HepG2 (cell line): ENCODE data around the gene POP5. TPM values are rescaled to one million over a fixed set of nuclear protein-coding genes. Genes with fewer than 3 reads are reported as not detected.

Experiments used
- AFF4 ChIP-seq: sonication (generic); formaldehyde crosslinking; IDR thresholded peaks from 2 replicates; pipeline ENCODE4 v1.4.0; 2020; ENCODE audit warnings: missing genetic modification reagents
- AHDC1 ChIP-seq: sonication (generic); formaldehyde crosslinking; IDR thresholded peaks from 2 replicates; pipeline ENCODE4 v1.5.1; 2020; ENCODE audit warnings: mild to moderate bottlenecking, missing genetic modification reagents, borderline replicate concordance
- ARHGAP35 ChIP-seq: sonication (generic); formaldehyde crosslinking; IDR thresholded peaks from 2 replicates; pipeline ENCODE4 v1.9.0; 2022; ENCODE audit warnings: mild to moderate bottlenecking, inconsistent platforms, moderate library complexity, missing genetic modification reagents, borderline replicate concordance
- E2F2 ChIP-seq: sonication (generic); formaldehyde crosslinking; IDR thresholded peaks from 2 replicates; pipeline ENCODE4 v1.4.0; 2020; ENCODE audit warnings: missing genetic modification reagents, borderline replicate concordance
- ELF1 ChIP-seq: sonication (generic); formaldehyde crosslinking; IDR thresholded peaks from 2 replicates; pipeline ENCODE4 v1.4.0; 2020; ENCODE audit warnings: missing genetic modification reagents
- IKZF4 ChIP-seq: sonication (generic); formaldehyde crosslinking; IDR thresholded peaks from 2 replicates; pipeline ENCODE4 v1.5.1; 2020; ENCODE audit warnings: borderline replicate concordance, mild to moderate bottlenecking, low read depth, missing genetic modification reagents; ENCODE audit errors: not compliant biosample characterization
- MTF2 ChIP-seq: sonication (generic); formaldehyde crosslinking; IDR thresholded peaks from 2 replicates; pipeline ENCODE4 v1.5.0; 2020; ENCODE audit warnings: missing genetic modification reagents, borderline replicate concordance
- SNAPC2 ChIP-seq: sonication (generic); formaldehyde crosslinking; IDR thresholded peaks from 2 replicates; pipeline ENCODE4 v1.8.1; 2022; ENCODE audit warnings: mild to moderate bottlenecking, missing genetic modification reagents
- SP2 ChIP-seq: sonication (generic); formaldehyde crosslinking; IDR thresholded peaks from 2 replicates; pipeline ENCODE4 v1.5.1; 2020; ENCODE audit warnings: mild to moderate bottlenecking, missing genetic modification reagents
- STAG1 ChIP-seq: sonication (generic); formaldehyde crosslinking; IDR thresholded peaks from 2 replicates; pipeline ENCODE4 v1.4.0; 2020; ENCODE audit warnings: missing genetic modification reagents
- TCF7 ChIP-seq: sonication (generic); IDR thresholded peaks from 2 replicates; pipeline ENCODE4 v1.6.1; 2016; ENCODE audit warnings: antibody characterized with exemption, low read depth
- ZMYM4 ChIP-seq: sonication (generic); formaldehyde crosslinking; IDR thresholded peaks from 2 replicates; pipeline ENCODE4 v1.8.1; 2023; ENCODE audit warnings: mild to moderate bottlenecking, missing genetic modification reagents
- ZNF275 ChIP-seq: sonication (generic); formaldehyde crosslinking; IDR thresholded peaks from 2 replicates; pipeline ENCODE4 v1.8.0; 2022; ENCODE audit warnings: missing genetic modification reagents, mild to moderate bottlenecking, inconsistent platforms, borderline replicate concordance
- ZNF713 ChIP-seq: sonication (generic); formaldehyde crosslinking; IDR thresholded peaks from 2 replicates; pipeline ENCODE4 v1.4.0; 2020; ENCODE audit warnings: mild to moderate bottlenecking, missing genetic modification reagents
- ZNF781 ChIP-seq: sonication (generic); formaldehyde crosslinking; IDR thresholded peaks from 2 replicates; pipeline ENCODE4 v1.5.1; 2020; ENCODE audit warnings: borderline replicate concordance, mild to moderate bottlenecking, missing genetic modification reagents; ENCODE audit errors: not compliant biosample characterization
- ZNF850 ChIP-seq: sonication (generic); formaldehyde crosslinking; conservative IDR thresholded peaks from 2 replicates; pipeline ENCODE4 v1.9.0; 2021; ENCODE audit warnings: mild to moderate bottlenecking, missing genetic modification reagents
- polyA plus RNA-seq, 8 experiments: library from polyadenylated mRNA; depleted of rRNA in 3 of 8; stranded (reverse) in 7 of 8; unstranded in 1 of 8; fragments of >200 nt; fragmentation: Illumina TruSeq in 4 of 8; extraction: Trizol in 4 of 8; gene quantifications; 2 replicates each; pipeline versions ENCODE4 v1.2.1 to v1.2.3, GENCODE V29; 2011 to 2016; ENCODE audit warnings: low read depth in 4 of 8, missing spikeins in 1 of 8, mixed read lengths in 1 of 8; ENCODE audit not compliant: insufficient read depth in 1 of 8
- total RNA-seq, 5 experiments: library from RNA; depleted of rRNA; stranded (reverse); fragments of >200 nt; fragmentation: Illumina TruSeq; extraction: Trizol; gene quantifications; 2 replicates each; pipeline ENCODE4 v1.2.3, GENCODE V29; 2016; ENCODE audit warnings: low read depth in 1 of 5

The POP5 gene
- total and polyA plus RNA-seq, 2 of the 13 experiments (the other 11 are each of a cell fraction or from before 2014, with no cell fraction given), result 45.6 to 61.3 TPM

- TF ChIP-seq AFF4 (CRISPR knock-in tag) (no peak), MTF2 (CRISPR knock-in tag) (no peak), ZNF781 (peak; percentile 87), ELF1 (CRISPR knock-in tag) (peak; percentile 74), ZNF713 (CRISPR knock-in tag) (no peak), AHDC1 (CRISPR knock-in tag) (no peak), E2F2 (CRISPR knock-in tag) (no peak), STAG1 (no peak), SP2 (peak; percentile 91), TCF7 (no peak), ZMYM4 (peak; percentile 79), SNAPC2 (no peak), ARHGAP35 (CRISPR knock-in tag) (no peak), IKZF4 (peak; percentile 25), ZNF275 (CRISPR knock-in tag) (0 out of 2 replicates have a peak, but pooled peaks have one; percentile 67), ZNF850 (CRISPR knock-in tag) (no peak)
Observed at GRCh38 chr12:120580787-120581723, at the start of gene POP5 (continued).
